Endothelial cell of umbilical vein (primary cell): ENCODE results near the gene KMT2C. TPM values are rescaled to one million over a fixed set of nuclear protein-coding genes. Genes with fewer than 3 reads are reported as not detected.
"Not testable (repeated sequence)": the region's sequence is repeated elsewhere in the genome, so short reads cannot be mapped to it uniquely, and the experiment has no call there.

Experiments
- BruUV-seq: library from RNA; stranded (reverse); fragments of 400-500 nt; replicated peaks from 2 replicates; lab custom pipeline; 2021; lab: Mats Ljungman, UMichigan
- CTCF ChIA-PET: fragments of 300-600, 350-600 bp; sonication (Branson Sonifier 250); formaldehyde crosslinking; loops from one replicate; lab custom pipeline; 2021; ENCODE audit warnings: antibody characterized with exemption, inconsistent platforms; lab: Charles Lee
- POLR2A ChIA-PET: fragments of 300-600, 350-600 bp; sonication (Branson Sonifier 250); formaldehyde crosslinking; loops from one replicate; lab custom pipeline; 2021; ENCODE audit warnings: antibody characterized with exemption, inconsistent platforms; lab: Charles Lee
- DNase-seq: peaks from one replicate; pipeline ENCODE4 v3.0.0-alpha.2; 2011; ENCODE audit warnings: low read depth, low spot score
- FAIRE-seq: peaks from 2 replicates; lab custom pipeline; 2011; peaks lifted over from hg19 to GRCh38; lab: Jason Lieb, UNC
- H2AFZ ChIP-seq: 2 replicates; pipeline ENCODE4 v1.6.0; 2012; ENCODE audit warnings: low read depth, low read length, control low read depth, inconsistent platforms
- H3K27ac ChIP-seq: 2 replicates; pipeline ENCODE4 v1.5.1; 2011; ENCODE audit warnings: low read depth, mild to moderate bottlenecking, control low read depth, low read length, moderate library complexity; ENCODE audit not compliant: insufficient read depth
- H3K27me3 ChIP-seq, 2 experiments: 2 replicates each; pipeline versions ENCODE4 v1.6.0 to v1.6.1; 2011; ENCODE audit warnings: low read length in 2 of 2, mixed read lengths in 1 of 2; ENCODE audit not compliant: control insufficient read depth in 2 of 2, insufficient read depth in 2 of 2
- H3K36me3 ChIP-seq, 2 experiments: 2 replicates in 1 of 2; 3 replicates in 1 of 2; pipeline ENCODE4 v1.5.1; 2011; ENCODE audit warnings: low read length in 2 of 2, mild to moderate bottlenecking in 1 of 2, moderate library complexity in 1 of 2; ENCODE audit not compliant: control insufficient read depth in 2 of 2, insufficient read depth in 2 of 2; ENCODE audit errors: extremely low read depth in 1 of 2
- H3K4me1 ChIP-seq: 3 replicates; pipeline ENCODE4 v1.5.1; 2011; ENCODE audit warnings: mild to moderate bottlenecking, low read length; ENCODE audit not compliant: control insufficient read depth, insufficient read depth; ENCODE audit errors: extremely low read depth
- H3K4me2 ChIP-seq: 2 replicates; pipeline ENCODE4 v1.6.1; 2011; ENCODE audit warnings: low read length, control low read depth, mixed read lengths; ENCODE audit not compliant: insufficient read depth
- H3K4me3 ChIP-seq, 3 experiments: fragments of 200-600 bp in 1 of 3; sonication (generic), shearing (Covaris generic) in 1 of 3; replicated peaks in 1 of 3; 2 replicates each; pipeline ENCODE4 v1.5.1; 2011 to 2016; ENCODE audit warnings: control low read depth in 3 of 3, low read length in 3 of 3, mild to moderate bottlenecking in 2 of 3, inconsistent platforms in 1 of 3, low read depth in 1 of 3, moderate library complexity in 1 of 3; ENCODE audit not compliant: insufficient read depth in 1 of 3
- H3K79me2 ChIP-seq: 2 replicates; pipeline ENCODE4 v1.6.0; 2012; ENCODE audit warnings: low read length, inconsistent platforms; ENCODE audit not compliant: control insufficient read depth, insufficient read depth
- H3K9ac ChIP-seq: replicated peaks from 2 replicates; pipeline ENCODE3; 2011; ENCODE audit warnings: low read length, control low read depth; ENCODE audit not compliant: insufficient read depth; ENCODE audit errors: extremely low read depth
- H3K9me1 ChIP-seq: replicated peaks from 3 replicates; pipeline ENCODE4 v1.6.0; 2011; ENCODE audit warnings: mild to moderate bottlenecking, low read length; ENCODE audit not compliant: control insufficient read depth, insufficient read depth; ENCODE audit errors: extremely low read depth
- H3K9me3 ChIP-seq: replicated peaks from 2 replicates; pipeline ENCODE4 v1.5.1; 2012; ENCODE audit warnings: low read length, inconsistent platforms; ENCODE audit not compliant: control insufficient read depth, insufficient read depth
- H4K20me1 ChIP-seq: replicated peaks from 2 replicates; pipeline ENCODE3; 2011; ENCODE audit warnings: mild to moderate bottlenecking, low read length; ENCODE audit not compliant: control insufficient read depth, insufficient read depth; ENCODE audit errors: extremely low read depth
- EZH2 ChIP-seq: IDR thresholded peaks from 2 replicates; pipeline ENCODE4 v1.6.1; 2012; ENCODE audit warnings: borderline replicate concordance, low read depth, mild to moderate bottlenecking, moderate library complexity, low read length, inconsistent platforms; ENCODE audit not compliant: severe bottlenecking
- FOS ChIP-seq: IDR thresholded peaks from 2 replicates; pipeline ENCODE4 v1.6.1; 2011; ENCODE audit warnings: mild to moderate bottlenecking, low read length, moderate library complexity, borderline replicate concordance; ENCODE audit not compliant: insufficient read depth
- GATA2 ChIP-seq: IDR thresholded peaks from 2 replicates; pipeline ENCODE4 v1.7.0; 2011; ENCODE audit warnings: low read depth, mild to moderate bottlenecking, moderate library complexity, mixed read lengths, low read length; ENCODE audit not compliant: insufficient read length, insufficient read depth
- JUN ChIP-seq: IDR thresholded peaks from 2 replicates; pipeline ENCODE4 v1.6.1; 2011; ENCODE audit warnings: borderline replicate concordance, low read depth; ENCODE audit not compliant: insufficient read length, insufficient read depth
- MYC ChIP-seq: IDR thresholded peaks from one replicate; pipeline ENCODE4 v1.6.1; 2011; ENCODE audit warnings: mild to moderate bottlenecking, low read depth, low read length
- POLR2A ChIP-seq: IDR thresholded peaks from 2 replicates; pipeline ENCODE4 v1.6.1; 2012; ENCODE audit warnings: low read depth, mild to moderate bottlenecking, control low read depth, low read length
- POLR2AphosphoS5 ChIP-seq: IDR thresholded peaks from 2 replicates; pipeline ENCODE4 v1.6.1; 2012; ENCODE audit warnings: low read depth, mild to moderate bottlenecking, control low read depth, low read length, moderate library complexity; ENCODE audit not compliant: insufficient read depth
- dilution Hi-C: fragments of 300-500 bp; cut with MboI; formaldehyde crosslinking; loops from one replicate; pipeline ENCODE4 v1.15.0; 2019; ENCODE audit warnings: low sequenced_read_pairs; ENCODE audit not compliant: extremely low pct_ligation_motif_present
- intact Hi-C: fragments of 100-400 bp; cut with micrococcal nuclease; formaldehyde crosslinking; loops from one replicate; pipeline ENCODE4 v1.10.0; 2022
- polyA plus RNA-seq, 4 experiments: library from polyadenylated mRNA; depleted of rRNA in 3 of 4; stranded (reverse) in 3 of 4; unstranded in 1 of 4; fragments of >200 nt; gene quantifications; 2 replicates each; pipeline versions ENCODE4 v1.2.1 to v1.2.3, GENCODE V29; 2011 to 2012; ENCODE audit warnings: missing spikeins in 1 of 4
- total RNA-seq: library from RNA; stranded (reverse); gene quantifications from 2 replicates; pipeline ENCODE4 v1.2.3, GENCODE V29; 2021
- TF ChIP-seq, protein P1 (sequence below): IDR thresholded peaks from 2 replicates; pipeline ENCODE4 v1.6.1; 2011; ENCODE audit not compliant: insufficient read depth, insufficient read length
- TF ChIP-seq, protein P2 (sequence below), 2 donors: IDR thresholded peaks; 1 replicate in 1 of 2; 2 replicates in 1 of 2; pipeline ENCODE4 v1.5.1; 2011; ENCODE audit warnings: low read length in 2 of 2, mild to moderate bottlenecking in 2 of 2, moderate library complexity in 2 of 2, control low read depth in 1 of 2, inconsistent platforms in 1 of 2, low read depth in 1 of 2; ENCODE audit not compliant: insufficient read depth in 1 of 2; ENCODE audit errors: extremely low read depth in 1 of 2

Gene KMT2C
- total and polyA plus RNA-seq, 2 donors (not counting 3 experiments of a cell fraction or from before 2014, with no cell fraction given): 8.0 to 53.7 TPM

DNA sequence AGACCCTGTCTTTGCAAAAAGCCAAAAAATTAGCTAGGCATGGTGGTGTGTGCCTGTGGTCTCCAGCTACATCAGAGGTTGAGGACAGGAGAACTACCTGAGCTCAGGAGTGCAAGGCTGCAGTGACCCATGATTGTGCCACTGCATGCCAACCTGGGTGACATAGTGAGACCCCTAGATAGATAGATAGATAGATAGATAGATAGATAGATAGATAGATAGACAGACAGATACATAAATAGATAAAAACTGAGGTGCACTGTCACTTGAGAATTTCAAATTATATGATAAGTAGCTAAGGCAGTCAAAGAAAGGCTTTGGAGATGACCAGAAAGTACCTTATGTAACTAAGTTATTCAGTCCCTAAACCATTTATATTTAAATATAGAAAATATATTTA is 231.4 kb downstream of the KMT2C start:
- H3K4me2 ChIP-seq, FAIRE-seq, H3K9me3 ChIP-seq, H2AFZ ChIP-seq, H4K20me1 ChIP-seq, H3K27ac ChIP-seq, H3K9me1 ChIP-seq, H3K79me2 ChIP-seq, DNase-seq, H3K9ac ChIP-seq, H3K4me3 ChIP-seq, H3K36me3 ChIP-seq, H3K27me3 ChIP-seq, BruUV-seq, intact Hi-C loops, dilution Hi-C loops: not testable (repeated sequence)
- ChIA-PET CTCF (interaction anchor here (3.4 kb wide), 1 partner anchor 502 kb away, joined by 14 read pairs; no protein-coding TSS in a partner anchor), POLR2A (interaction anchor here (0.6 to 1.1 kb wide), 2 partner anchors 110 to 259 kb away, joined by 3 to 6 read pairs; no protein-coding TSS in a partner anchor)
- H3K4me1 ChIP-seq: peaks cover 25% of the 10 kb centered on the region

DNA sequence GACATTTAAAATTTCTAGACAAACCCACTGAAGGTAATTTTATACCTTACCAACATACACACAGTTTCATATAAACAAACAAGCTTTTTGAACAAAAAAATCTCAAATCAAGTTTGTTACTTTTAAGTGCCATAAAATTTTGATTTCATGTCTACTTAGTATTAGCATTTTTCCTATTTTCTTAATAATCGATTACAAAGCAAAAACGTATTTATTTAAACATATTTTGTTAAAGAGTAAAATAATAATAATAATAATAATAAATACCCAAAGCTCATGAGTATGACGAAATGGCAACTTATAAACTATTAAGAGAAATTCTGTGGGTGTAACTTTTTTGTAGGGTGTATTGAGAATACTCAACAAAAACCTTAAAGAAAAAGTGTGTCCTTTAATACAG is 232.7 kb downstream of the KMT2C start:
- Histone ChIP-seq H3K36me3 (peaks cover 4 to 5% of the 10 kb centered on the region in 2 experiments), H3K4me3 (no peak overlapping the region), H3K4me1 (peaks cover 25% of the 10 kb centered on the region), H4K20me1 (no peaks in the 10 kb centered on the region), H2AFZ (no peak overlapping the region), H3K27ac (peak overlapping the region; percentile 61), H3K27me3 (no peaks in the 10 kb centered on the region), H3K4me2 (no peak overlapping the region), H3K9me1 (no peaks in the 10 kb centered on the region), H3K9me3 (no peaks in the 10 kb centered on the region), H3K9ac (no peak overlapping the region), H3K79me2 (no peaks in the 10 kb centered on the region)
- dilution Hi-C loops (no loop called here), intact Hi-C loops (no loop called here)
- ChIA-PET POLR2A (no interaction called here), CTCF (interaction anchor here (1.0 to 3.4 kb wide), 4 partner anchors 9 to 503 kb away, joined by 3 to 14 read pairs (median 4); no protein-coding TSS in a partner anchor)
- DNase-seq (no peak), FAIRE-seq (no peak)
- TF ChIP-seq JUN: no peak
- TF ChIP-seq FOS: no peak
- no peak for TF ChIP-seq MYC
- no peak for TF ChIP-seq GATA2
- TF ChIP-seq POLR2A: no peak
- no peak for TF ChIP-seq EZH2
- no peak for TF ChIP-seq POLR2AphosphoS5
- TF ChIP-seq, protein P1, sequence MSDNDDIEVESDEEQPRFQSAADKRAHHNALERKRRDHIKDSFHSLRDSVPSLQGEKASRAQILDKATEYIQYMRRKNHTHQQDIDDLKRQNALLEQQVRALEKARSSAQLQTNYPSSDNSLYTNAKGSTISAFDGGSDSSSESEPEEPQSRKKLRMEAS: no peak
- TF ChIP-seq, protein P2, sequence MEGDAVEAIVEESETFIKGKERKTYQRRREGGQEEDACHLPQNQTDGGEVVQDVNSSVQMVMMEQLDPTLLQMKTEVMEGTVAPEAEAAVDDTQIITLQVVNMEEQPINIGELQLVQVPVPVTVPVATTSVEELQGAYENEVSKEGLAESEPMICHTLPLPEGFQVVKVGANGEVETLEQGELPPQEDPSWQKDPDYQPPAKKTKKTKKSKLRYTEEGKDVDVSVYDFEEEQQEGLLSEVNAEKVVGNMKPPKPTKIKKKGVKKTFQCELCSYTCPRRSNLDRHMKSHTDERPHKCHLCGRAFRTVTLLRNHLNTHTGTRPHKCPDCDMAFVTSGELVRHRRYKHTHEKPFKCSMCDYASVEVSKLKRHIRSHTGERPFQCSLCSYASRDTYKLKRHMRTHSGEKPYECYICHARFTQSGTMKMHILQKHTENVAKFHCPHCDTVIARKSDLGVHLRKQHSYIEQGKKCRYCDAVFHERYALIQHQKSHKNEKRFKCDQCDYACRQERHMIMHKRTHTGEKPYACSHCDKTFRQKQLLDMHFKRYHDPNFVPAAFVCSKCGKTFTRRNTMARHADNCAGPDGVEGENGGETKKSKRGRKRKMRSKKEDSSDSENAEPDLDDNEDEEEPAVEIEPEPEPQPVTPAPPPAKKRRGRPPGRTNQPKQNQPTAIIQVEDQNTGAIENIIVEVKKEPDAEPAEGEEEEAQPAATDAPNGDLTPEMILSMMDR (IDR thresholded peaks at IDR 0.05; ENCODE audit: extremely low read depth in 1 of 2, insufficient read depth in 1 of 2, low read depth in 1 of 2, low read length in 2 of 2): no peak
- no TSS peak for BruUV-seq
